ENCODE measurements around the gene TGM2.
"Not testable (repeated sequence)": the region's sequence is repeated elsewhere in the genome, so short reads cannot be mapped to it uniquely, and the experiment has no call there.

The TGM2 gene

GRCh38 chr20:38106461-38106860, 58.6 kb downstream of the TGM2 start:
- in situ Hi-C loops (cut with HindIII; ENCODE audit: low sequenced_read_pairs): no loop called here

- in situ Hi-C loops (cut with HindIII; ENCODE audit: low sequenced_read_pairs): no loop called here
Measured at GRCh38 chr20:38104285-38104684, 60.8 kb downstream of the TGM2 start.

- in situ Hi-C loops (cut with HindIII; ENCODE audit: low sequenced_read_pairs): not testable (repeated sequence)
Measured at GRCh38 chr20:38102206-38102605, 62.9 kb downstream of the TGM2 start.

- in situ Hi-C loops (cut with HindIII; ENCODE audit: low sequenced_read_pairs): no loop called here
Measured at GRCh38 chr20:38098952-38099351, 66.1 kb downstream of the TGM2 start.

- in situ Hi-C loops (cut with HindIII; ENCODE audit: low sequenced_read_pairs): no loop called here
Measured at GRCh38 chr20:38095017-38095686, 69.9 kb downstream of the TGM2 start.

- in situ Hi-C loops (cut with HindIII; ENCODE audit: low sequenced_read_pairs): no loop called here
Measured at GRCh38 chr20:38094373-38094891, 70.6 kb downstream of the TGM2 start.

- in situ Hi-C loops (cut with HindIII; ENCODE audit: low sequenced_read_pairs): no loop called here
Measured at GRCh38 chr20:38093641-38094077, 71.4 kb downstream of the TGM2 start.

GRCh38 chr20:38092915-38093314, 72.2 kb downstream of the TGM2 start:
- in situ Hi-C loops (cut with HindIII; ENCODE audit: low sequenced_read_pairs): no loop called here

GRCh38 chr20:38092260-38092857, 72.7 kb downstream of the TGM2 start:
- in situ Hi-C loops (cut with HindIII; ENCODE audit: low sequenced_read_pairs): no loop called here

- in situ Hi-C loops (cut with HindIII; ENCODE audit: low sequenced_read_pairs): no loop called here
Measured at GRCh38 chr20:38091441-38092216, 73.4 kb downstream of the TGM2 start.

- in situ Hi-C loops (cut with HindIII; ENCODE audit: low sequenced_read_pairs): no loop called here
Measured at GRCh38 chr20:38090061-38090460, 75.0 kb downstream of the TGM2 start.

GRCh38 chr20:38089500-38089899, 75.6 kb downstream of the TGM2 start:
- in situ Hi-C loops (cut with HindIII; ENCODE audit: low sequenced_read_pairs): no loop called here

GRCh38 chr20:38085026-38085425, 80.0 kb downstream of the TGM2 start:
- in situ Hi-C loops (cut with HindIII; ENCODE audit: low sequenced_read_pairs): no loop called here

GRCh38 chr20:38084425-38084951, 80.6 kb downstream of the TGM2 start:
- in situ Hi-C loops (cut with HindIII; ENCODE audit: low sequenced_read_pairs): no loop called here

- in situ Hi-C loops (cut with HindIII; ENCODE audit: low sequenced_read_pairs): no loop called here
Measured at GRCh38 chr20:38083338-38084048, 81.6 kb downstream of the TGM2 start.

- in situ Hi-C loops (cut with HindIII; ENCODE audit: low sequenced_read_pairs): no loop called here
Measured at GRCh38 chr20:38082894-38083293, 82.2 kb downstream of the TGM2 start.

- in situ Hi-C loops (cut with HindIII; ENCODE audit: low sequenced_read_pairs): no loop called here
Measured at GRCh38 chr20:38081575-38081974, 83.5 kb downstream of the TGM2 start.

GRCh38 chr20:38079353-38079752, 85.7 kb downstream of the TGM2 start:
- in situ Hi-C loops (cut with HindIII; ENCODE audit: low sequenced_read_pairs): loop anchor here (10.0 kb wide), 1 partner anchor 245 kb away; no protein-coding TSS in a partner anchor

GRCh38 chr20:38078084-38078483, 87.0 kb downstream of the TGM2 start:
- in situ Hi-C loops (cut with HindIII; ENCODE audit: low sequenced_read_pairs): loop anchor here (10.0 kb wide), 1 partner anchor 247 kb away; no protein-coding TSS in a partner anchor
